DMS 273 treated with DMSO at 0.1 percent for 48 hours (cell line): ENCODE measurements around the gene PI4K2A.
"Not testable (repeated sequence)": the region's sequence is repeated elsewhere in the genome, so short reads cannot be mapped to it uniquely, and the experiment has no call there.

Experiments used
- DNase-seq: peaks from one replicate; lab custom pipeline; 2025; lab: John Stamatoyannopoulos, UW

The PI4K2A gene

GRCh38 chr10:97675222-97675621, 34.8 kb downstream of the PI4K2A start:
- DNase-seq, result no peak

GRCh38 chr10:97676770-97677581, 36.5 kb downstream of the PI4K2A start:
- DNase-seq, result no peak

- no peak for DNase-seq
Measured at GRCh38 chr10:97679594-97679993, 39.1 kb downstream of the PI4K2A start.

GRCh38 chr10:97682042-97682441, 41.6 kb downstream of the PI4K2A start:
- DNase-seq, result no peak

GRCh38 chr10:97683556-97684367, 43.3 kb downstream of the PI4K2A start:
- DNase-seq, result no peak

GRCh38 chr10:97684368-97684713, 43.9 kb downstream of the PI4K2A start:
- not testable (repeated sequence) for DNase-seq

GRCh38 chr10:97684866-97685394, 44.5 kb downstream of the PI4K2A start:
- no peak for DNase-seq

- DNase-seq, result no peak
Measured at GRCh38 chr10:97685395-97685958, 45.0 kb downstream of the PI4K2A start.

- no peak for DNase-seq
Measured at GRCh38 chr10:97686301-97686961, 46.0 kb downstream of the PI4K2A start.

- DNase-seq, result peak; percentile 85
Measured at GRCh38 chr10:97686962-97687784, 46.7 kb downstream of the PI4K2A start, which contains the start of gene AVPI1. Gene AVPI1 (minus strand): TSS chr10:97687241. CDS start chr10:97679905, 7,336 bp downstream.

- no peak for DNase-seq
Measured at GRCh38 chr10:97687785-97688781, 47.6 kb downstream of the PI4K2A start.

GRCh38 chr10:97689559-97690020, 49.1 kb downstream of the PI4K2A start:
- DNase-seq, result no peak

- DNase-seq, result no peak
Measured at GRCh38 chr10:97690133-97690532, 49.7 kb downstream of the PI4K2A start.

- DNase-seq, result peak; percentile 61
Measured at GRCh38 chr10:97698072-97698655, 57.7 kb downstream of the PI4K2A start.

GRCh38 chr10:97701438-97702069, 61.1 kb downstream of the PI4K2A start:
- peak; percentile 45 for DNase-seq

- no peak for DNase-seq
Measured at GRCh38 chr10:97703398-97704067, 63.1 kb downstream of the PI4K2A start.

- DNase-seq, result no peak
Measured at GRCh38 chr10:97704341-97704740, 63.9 kb downstream of the PI4K2A start.

- DNase-seq, result no peak
Measured at GRCh38 chr10:97705006-97705670, 64.7 kb downstream of the PI4K2A start.
